ENCODE results near the gene CAMKK2.
"Not testable (repeated sequence)": the region's sequence is repeated elsewhere in the genome, so short reads cannot be mapped to it uniquely, and the experiment has no call there.

CAMKK2 gene

DNA sequence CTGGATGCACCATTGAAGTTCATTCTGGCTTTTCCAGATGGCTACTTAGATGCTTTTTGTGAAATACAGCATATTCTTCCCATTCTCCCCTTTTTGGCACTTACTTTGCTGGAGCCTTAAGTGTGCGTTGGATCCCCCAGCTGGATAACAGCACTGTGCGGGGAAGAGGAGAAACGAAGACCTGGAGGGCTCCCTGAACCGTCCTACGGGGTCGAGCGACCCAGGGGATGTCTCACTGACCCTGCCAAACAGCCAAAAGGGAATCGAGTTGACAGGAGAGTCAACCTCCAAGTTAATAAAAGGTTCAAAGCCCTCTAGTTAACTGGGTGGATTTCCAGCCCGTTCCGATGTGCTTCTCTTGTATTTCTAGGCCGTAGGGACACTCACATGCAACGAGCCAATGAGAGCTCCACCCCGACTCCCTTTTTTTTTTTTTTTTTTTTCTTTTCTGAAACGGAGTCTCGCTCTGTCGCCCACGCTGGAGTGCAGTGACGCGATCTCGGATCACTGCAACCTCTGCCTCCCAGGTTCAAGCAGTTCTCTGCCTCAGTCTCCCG is 1.0 kb upstream of the CAMKK2 start:
- DNase-seq, result no peak

- peak in 1 of 2 donors; percentile 41 for DNase-seq
These were observed 527 bp downstream of the CAMKK2 start for GRCh38 chr12:121295746-121296617.

DNA sequence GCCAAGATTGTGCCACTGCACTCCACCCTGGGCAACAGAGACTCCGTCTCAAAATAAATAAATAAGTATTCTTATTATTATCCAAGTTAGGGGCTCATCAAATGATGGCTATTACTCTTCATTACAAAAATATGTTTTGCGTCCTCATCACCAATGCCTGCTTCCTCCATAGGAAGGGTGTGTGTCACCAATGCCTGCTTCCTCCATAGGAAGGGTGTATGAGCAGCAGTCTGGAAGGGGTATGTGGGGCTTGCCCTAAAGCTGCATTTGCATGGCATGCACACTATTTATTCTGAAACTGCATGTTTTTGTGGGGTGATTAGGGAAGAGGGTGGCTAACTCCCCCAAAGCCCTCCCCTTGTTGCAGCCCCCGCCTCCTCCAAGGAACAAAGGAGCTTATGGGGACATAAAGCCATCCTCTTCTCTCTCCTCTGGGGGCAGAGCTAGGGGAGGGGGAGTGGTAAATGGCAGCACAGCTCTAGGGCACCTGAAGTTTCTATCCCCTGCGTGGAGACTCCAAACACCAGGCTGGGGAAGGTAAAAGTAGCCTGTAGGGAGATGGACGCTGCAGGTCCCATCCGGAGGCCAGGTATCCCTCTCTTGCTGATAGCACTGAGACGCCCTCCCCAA is 1.3 kb downstream of the CAMKK2 start:
- DNase-seq, result peak in 1 of 2 donors; percentile 9

DNA sequence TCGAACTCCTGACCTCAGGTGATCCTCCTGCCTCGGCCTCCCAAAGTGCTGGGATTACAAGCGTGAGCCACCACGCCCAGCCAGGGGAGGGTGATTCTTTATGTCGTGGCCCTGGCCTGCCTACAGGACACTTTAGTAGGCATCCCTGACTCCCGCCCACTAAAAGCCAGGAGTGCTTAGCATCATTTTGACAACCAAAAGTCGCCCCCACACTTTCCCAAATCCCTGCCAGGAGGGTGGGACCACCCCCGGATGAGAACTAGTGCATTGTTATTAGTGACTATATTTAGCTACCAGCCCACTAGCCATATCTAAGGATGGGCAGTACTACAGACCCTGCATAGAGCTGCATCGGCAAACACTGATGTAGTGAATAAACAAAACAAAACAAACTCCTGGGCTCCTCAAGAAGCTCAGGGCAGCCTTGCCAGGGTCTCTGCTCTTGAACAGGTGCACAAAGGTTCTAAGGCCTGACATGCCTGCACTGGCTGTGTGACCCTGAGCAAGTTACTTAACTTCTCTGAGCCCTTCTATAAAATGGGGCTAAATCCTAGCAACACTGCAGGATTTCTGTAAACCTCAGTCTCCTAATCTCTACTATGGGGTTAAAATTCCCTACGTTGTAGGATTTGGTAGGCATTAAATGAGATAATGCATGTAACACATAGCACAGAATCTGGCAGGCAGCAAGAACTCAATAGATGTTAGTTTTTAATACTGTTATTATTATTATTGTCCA is 2.2 kb downstream of the CAMKK2 start:
- no peak for DNase-seq

GRCh38 chr12:121293603-121294002 is 2.9 kb downstream of the CAMKK2 start:
- no peak for DNase-seq

DNA sequence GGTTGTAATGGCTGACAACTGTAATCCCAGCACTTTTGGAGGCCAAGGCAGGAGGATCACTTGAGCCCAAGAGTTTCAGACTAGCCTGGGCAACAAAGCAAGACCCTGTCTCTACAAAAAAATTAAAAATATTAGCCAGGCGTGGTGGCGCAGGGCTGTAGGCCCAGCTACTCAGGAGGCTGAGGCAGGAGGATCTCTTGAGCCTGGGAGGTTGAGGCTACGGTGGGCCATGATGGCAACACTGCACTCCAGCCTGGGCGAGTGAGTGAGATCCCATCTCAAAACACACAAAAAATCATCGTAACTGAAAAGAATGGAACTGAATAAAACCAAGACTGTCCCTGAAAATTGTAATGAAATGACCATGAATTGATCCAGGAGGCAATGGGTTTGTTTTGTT is 6.1 kb downstream of the CAMKK2 start:
- no peak for DNase-seq

GRCh38 chr12:121289962-121290361 is 6.5 kb downstream of the CAMKK2 start:
- no peak for DNase-seq

DNA sequence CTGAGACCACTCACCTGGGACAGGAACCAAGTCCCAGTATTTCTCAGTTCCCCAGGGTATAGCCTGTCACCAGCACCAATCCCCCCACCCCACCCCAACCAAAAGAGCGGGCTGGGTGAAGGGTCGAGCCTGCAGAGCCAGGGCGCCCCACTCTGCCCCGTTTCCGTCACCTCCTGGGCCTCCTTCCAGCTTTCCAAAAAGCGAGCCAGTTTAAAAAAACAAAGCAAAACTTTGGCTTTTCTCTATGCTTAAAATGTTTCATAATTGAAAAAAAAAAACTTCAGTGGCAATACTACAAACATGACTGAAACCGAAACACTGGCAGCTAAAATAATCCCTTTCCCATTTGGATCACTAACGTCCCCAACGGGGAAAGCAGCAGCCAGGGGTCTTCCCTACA is 7.5 kb downstream of the CAMKK2 start:
- DNase-seq, result no peak

DNA sequence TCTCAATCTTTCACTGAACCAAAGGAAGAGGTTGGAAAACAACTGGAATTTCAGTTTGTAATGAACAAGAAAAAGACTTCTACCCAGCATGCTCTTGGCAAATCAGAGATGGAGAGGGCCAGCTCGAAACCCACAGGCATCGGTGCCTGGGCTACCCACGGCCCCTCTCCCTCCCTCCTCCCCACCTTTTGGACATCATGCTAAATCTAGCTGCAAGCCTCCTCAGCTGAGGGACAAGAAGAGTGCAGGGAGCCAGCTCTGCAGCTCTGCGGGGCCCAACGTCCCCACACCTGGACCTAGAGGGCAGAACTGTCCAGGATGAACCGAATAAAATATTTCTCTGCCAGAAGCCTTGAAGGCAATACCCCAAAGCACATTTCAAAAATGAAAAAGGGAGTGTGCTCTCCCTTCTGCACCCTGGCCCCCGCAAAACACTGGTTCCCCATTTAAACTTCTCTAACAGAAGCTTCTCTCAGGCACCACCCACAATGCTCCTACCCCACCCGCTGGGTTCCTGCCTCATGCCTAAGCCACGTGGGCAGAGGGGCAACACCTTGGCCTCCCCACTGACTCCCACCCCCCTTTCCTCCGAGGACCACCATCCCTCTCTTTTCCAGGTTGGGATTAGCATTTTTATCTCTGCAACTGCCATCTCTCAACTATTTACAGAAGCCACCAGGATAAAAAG is 8.2 kb downstream of the CAMKK2 start:
- peak in 1 of 2 donors; percentile 6 for DNase-seq

- DNase-seq, result no peak
These were observed 9.1 kb downstream of the CAMKK2 start for GRCh38 chr12:121287267-121287954.

DNA sequence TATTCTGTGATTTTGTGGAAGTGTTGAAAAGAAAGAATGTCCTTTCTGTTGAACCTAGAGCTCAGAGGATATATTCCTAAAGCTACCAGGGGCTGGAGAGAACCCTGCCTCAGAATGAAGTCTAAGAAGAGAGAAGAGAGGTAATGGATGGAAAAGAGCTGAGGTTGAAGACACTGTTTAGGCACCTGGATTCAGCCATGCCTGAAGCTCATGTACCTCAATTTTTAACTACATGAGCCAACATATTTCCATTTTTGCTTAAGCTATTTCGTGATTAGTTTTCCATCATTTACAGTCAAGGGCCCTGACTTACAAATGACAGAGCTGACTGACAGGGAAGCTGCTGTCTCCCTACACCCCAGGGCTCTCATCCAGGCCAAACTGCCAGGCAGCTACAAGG is 10.7 kb downstream of the CAMKK2 start:
- DNase-seq, result no peak

GRCh38 chr12:121284551-121285390 is 11.7 kb downstream of the CAMKK2 start:
- DNase-seq, result no peak

DNA sequence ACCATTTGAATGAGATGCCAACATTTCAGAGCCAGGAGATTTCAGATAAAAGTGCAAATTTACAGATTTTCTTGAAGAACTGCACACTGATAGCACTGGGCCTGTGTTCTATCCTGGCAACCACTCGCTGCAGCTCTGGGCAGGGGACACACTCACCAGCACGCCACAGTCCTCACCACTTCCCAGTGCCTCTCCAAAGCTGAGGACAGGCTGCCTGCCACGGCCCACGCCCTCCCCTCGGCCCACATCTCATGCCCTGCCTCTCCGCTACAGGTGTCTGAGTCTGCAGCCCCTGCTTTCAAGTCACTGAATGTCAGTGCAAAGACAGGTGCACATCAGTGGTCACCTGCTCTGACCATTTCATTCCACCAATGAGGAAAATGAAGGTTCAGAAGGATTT is 12.7 kb downstream of the CAMKK2 start:
- DNase-seq, result no peak

- DNase-seq, result no peak
These were observed 13.1 kb downstream of the CAMKK2 start for GRCh38 chr12:121283388-121283787.

DNA sequence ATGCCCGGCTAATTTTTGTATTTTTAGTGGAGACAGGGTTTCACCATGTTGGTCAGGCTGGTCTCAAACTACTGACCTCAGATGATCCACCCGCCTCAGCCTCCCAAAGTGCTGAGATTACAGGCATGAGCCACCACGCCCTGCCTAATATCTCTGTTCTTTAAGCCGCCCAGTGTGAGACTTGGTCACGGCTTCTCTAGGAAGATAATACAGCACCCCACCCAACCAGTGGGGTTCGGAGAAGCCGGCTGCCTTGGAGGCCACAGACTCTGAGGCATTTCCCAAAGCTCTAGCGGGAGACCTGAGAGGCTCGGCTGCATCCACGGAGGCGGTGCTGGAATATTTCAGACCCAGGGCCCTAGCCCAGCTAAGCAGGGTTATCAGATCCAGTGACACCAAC is 13.6 kb downstream of the CAMKK2 start:
- DNase-seq, result not testable (repeated sequence)

- no peak for DNase-seq
These were observed 14.3 kb downstream of the CAMKK2 start for GRCh38 chr12:121282072-121282742.

DNA sequence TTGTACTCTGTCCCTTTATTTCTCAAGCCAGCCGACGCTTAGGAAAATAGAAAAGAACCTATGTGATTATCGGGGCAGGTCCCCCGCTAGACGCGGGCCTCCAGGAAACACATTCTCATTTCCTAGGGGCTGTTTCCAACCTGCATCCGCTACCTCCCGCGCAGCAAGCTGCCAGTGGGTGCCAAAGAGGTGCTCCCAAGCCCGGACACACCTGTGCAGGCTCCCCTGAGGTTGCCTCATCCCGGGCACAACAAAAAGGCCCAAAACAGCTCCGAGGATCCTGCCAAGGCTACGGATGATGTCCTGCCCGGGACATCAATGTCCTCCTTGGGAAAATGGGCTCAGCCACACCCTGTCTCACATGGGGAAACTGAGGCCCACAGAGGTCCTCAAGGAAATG is 15.4 kb downstream of the CAMKK2 start:
- DNase-seq, result not testable (repeated sequence)

- not testable (repeated sequence) for DNase-seq
These were observed 16.0 kb downstream of the CAMKK2 start for GRCh38 chr12:121280531-121280930.

- DNase-seq, result no peak
These were observed 17.0 kb downstream of the CAMKK2 start for GRCh38 chr12:121279507-121279915.

GRCh38 chr12:121279071-121279375 is 17.5 kb downstream of the CAMKK2 start:
- no peak for DNase-seq

Data from bone marrow (tissue), 2 donors.